Keratinocyte (primary cell): ENCODE results near the gene CHGA. TPM values are rescaled to one million over a fixed set of nuclear protein-coding genes. Genes with fewer than 3 reads are reported as not detected.

ENCODE experiments used
- DNase-seq: peaks from one replicate; pipeline ENCODE4 v3.0.0-alpha.2; 2011; ENCODE audit warnings: low read depth, missing footprints, low spot score
- FAIRE-seq: peaks from 2 replicates; lab custom pipeline; 2011; peaks lifted over from hg19 to GRCh38; lab: Jason Lieb, UNC
- H2AFZ ChIP-seq: 2 replicates; pipeline ENCODE4 v1.6.0; 2012; ENCODE audit warnings: low read length, control low read depth, inconsistent platforms; ENCODE audit not compliant: control insufficient read depth
- H3K27ac ChIP-seq: 2 replicates; pipeline ENCODE4 v1.5.1; 2011; ENCODE audit warnings: low read length; ENCODE audit not compliant: control insufficient read depth, insufficient read depth
- H3K27me3 ChIP-seq: 3 replicates; pipeline ENCODE4 v1.6.0; 2011; ENCODE audit warnings: low read length; ENCODE audit not compliant: control insufficient read depth, insufficient read depth; ENCODE audit errors: extremely low read depth
- H3K36me3 ChIP-seq, 2 experiments: 2 replicates in 1 of 2; 3 replicates in 1 of 2; pipeline ENCODE4 v1.5.1; 2011; ENCODE audit warnings: low read length in 2 of 2, mild to moderate bottlenecking in 1 of 2; ENCODE audit not compliant: control insufficient read depth in 2 of 2, insufficient read depth in 2 of 2; ENCODE audit errors: extremely low read depth in 1 of 2
- H3K4me1 ChIP-seq: 3 replicates; pipeline ENCODE4 v1.5.1; 2011; ENCODE audit warnings: low read length; ENCODE audit not compliant: control insufficient read depth, insufficient read depth; ENCODE audit errors: extremely low read depth
- H3K4me2 ChIP-seq: 3 replicates; pipeline ENCODE4 v1.6.0; 2011; ENCODE audit warnings: low read depth, low read length; ENCODE audit not compliant: control insufficient read depth, insufficient read depth; ENCODE audit errors: extremely low read depth
- H3K4me3 ChIP-seq, 3 experiments: fragments of 200-600 bp in 1 of 3; sonication (generic) in 1 of 3; 2 replicates in 2 of 3; 3 replicates in 1 of 3; pipeline ENCODE4 v1.5.1; 2011 to 2016; ENCODE audit warnings: low read length in 3 of 3, mild to moderate bottlenecking in 3 of 3, control low read depth in 2 of 3, inconsistent platforms in 1 of 3, low read depth in 1 of 3, mixed read lengths in 1 of 3, mixed run types in 1 of 3, moderate library complexity in 1 of 3; ENCODE audit not compliant: control insufficient read depth in 2 of 3, insufficient read depth in 2 of 3; ENCODE audit errors: extremely low read depth in 1 of 3
- H3K79me2 ChIP-seq: 2 replicates; pipeline ENCODE4 v1.6.0; 2012; ENCODE audit warnings: low read length; ENCODE audit not compliant: control insufficient read depth, insufficient read depth
- H3K9ac ChIP-seq: 3 replicates; pipeline ENCODE4 v1.6.0; 2011; ENCODE audit warnings: low read length; ENCODE audit not compliant: control insufficient read depth, insufficient read depth; ENCODE audit errors: extremely low read depth
- H3K9me1 ChIP-seq: 3 replicates; pipeline ENCODE4 v1.6.0; 2011; ENCODE audit warnings: low read length; ENCODE audit not compliant: control insufficient read depth, insufficient read depth; ENCODE audit errors: extremely low read depth
- H3K9me3 ChIP-seq: 2 replicates; pipeline ENCODE4 v1.5.1; 2012; ENCODE audit warnings: low read depth, low read length; ENCODE audit not compliant: control insufficient read depth
- H4K20me1 ChIP-seq: 3 replicates; pipeline ENCODE4 v1.6.0; 2011; ENCODE audit warnings: low read length; ENCODE audit not compliant: control insufficient read depth, insufficient read depth; ENCODE audit errors: extremely low read depth
- EZH2 ChIP-seq: IDR thresholded peaks from one replicate; pipeline ENCODE4 v1.6.1; 2012; ENCODE audit warnings: inconsistent platforms, mild to moderate bottlenecking, low read length, moderate library complexity
- dilution Hi-C: fragments of 300-500 bp; cut with MboI; formaldehyde crosslinking; loops from one replicate; pipeline ENCODE4 v1.7.0; 2020; ENCODE audit warnings: low sequenced_read_pairs; ENCODE audit not compliant: extremely low pct_ligation_motif_present
- polyA plus RNA-seq, 5 experiments: library from polyadenylated mRNA; depleted of rRNA in 3 of 5; stranded (reverse) in 3 of 5; stranded (forward) in 1 of 5; unstranded in 1 of 5; fragments of >200 nt; gene quantifications; 1 replicate in 1 of 5; 2 replicates in 3 of 5; 3 replicates in 1 of 5; pipeline versions ENCODE4 v1.2.1 to v1.2.3, GENCODE V29; 2011 to 2012; ENCODE audit warnings: missing spikeins in 2 of 5, low read depth in 1 of 5, low replicate concordance in 1 of 5
- TF ChIP-seq, protein P1 (sequence below), 3 experiments: IDR thresholded peaks in 1 of 3; conservative IDR thresholded peaks in 1 of 3; optimal IDR thresholded peaks in 1 of 3; 2 replicates in 2 of 3; 3 replicates in 1 of 3; pipeline versions ENCODE3 to v1.5.1; 2011; ENCODE audit warnings: low read length in 3 of 3, mild to moderate bottlenecking in 3 of 3, moderate library complexity in 2 of 3, control low read depth in 1 of 3, inconsistent platforms in 1 of 3; ENCODE audit not compliant: insufficient read depth in 2 of 3; ENCODE audit errors: extremely low read depth in 1 of 3

CHGA gene
- polyA plus RNA-seq, 1 donor (not counting 4 experiments of a cell fraction or from before 2014, with no cell fraction given), result 0.04 TPM

DNA sequence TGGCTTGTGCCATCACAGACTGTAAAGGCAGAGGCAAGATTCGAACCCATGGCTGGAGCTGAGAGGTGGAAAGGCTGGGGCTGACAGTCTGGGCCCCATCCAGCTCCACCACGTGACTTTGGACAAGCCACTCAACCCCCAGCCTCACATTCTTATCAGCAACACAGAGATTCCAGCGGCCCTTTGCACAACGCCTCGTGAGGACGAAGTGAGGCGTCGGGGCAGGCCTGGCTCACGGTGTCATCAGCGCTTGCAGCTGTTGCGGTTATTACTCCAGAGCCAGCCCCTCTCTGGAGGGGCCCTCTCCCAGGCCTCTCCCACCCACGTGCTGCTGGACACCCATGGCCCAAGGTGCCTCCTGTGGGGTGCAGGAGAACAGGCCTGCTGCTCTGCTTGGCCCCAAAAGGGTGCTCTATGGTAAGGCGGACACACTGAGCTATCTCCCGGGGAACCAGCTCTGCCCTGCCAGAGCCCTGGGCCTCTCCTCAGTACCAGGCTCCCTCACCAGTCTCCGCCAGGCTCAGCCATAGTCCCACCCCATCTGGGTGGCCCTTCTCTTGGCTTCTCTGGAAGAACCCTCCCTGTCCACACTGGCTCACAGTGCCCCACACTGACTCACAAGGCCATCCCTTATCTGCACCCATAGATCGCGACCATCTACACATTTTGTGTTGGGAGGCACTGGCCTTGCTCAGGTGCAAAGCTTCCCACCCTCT lies 21.1 kb downstream of the CHGA start:
- Histone ChIP-seq H3K79me2 (no peaks in the 10 kb centered on the region), H3K4me3 (no peak overlapping the region), H3K9ac (no peak overlapping the region), H3K9me1 (no peaks in the 10 kb centered on the region), H3K4me2 (no peak overlapping the region), H2AFZ (no peak overlapping the region), H3K4me1 (peaks cover 8% of the 10 kb centered on the region), H4K20me1 (no peaks in the 10 kb centered on the region), H3K27me3 (no peaks in the 10 kb centered on the region), H3K9me3 (no peaks in the 10 kb centered on the region), H3K27ac (no peak overlapping the region), H3K36me3 (peaks cover 20 to 27% of the 10 kb centered on the region in 2 experiments)
- DNase-seq, result no peak
- dilution Hi-C loops, result no loop called here
- FAIRE-seq, result no peak
- TF ChIP-seq, protein P1, sequence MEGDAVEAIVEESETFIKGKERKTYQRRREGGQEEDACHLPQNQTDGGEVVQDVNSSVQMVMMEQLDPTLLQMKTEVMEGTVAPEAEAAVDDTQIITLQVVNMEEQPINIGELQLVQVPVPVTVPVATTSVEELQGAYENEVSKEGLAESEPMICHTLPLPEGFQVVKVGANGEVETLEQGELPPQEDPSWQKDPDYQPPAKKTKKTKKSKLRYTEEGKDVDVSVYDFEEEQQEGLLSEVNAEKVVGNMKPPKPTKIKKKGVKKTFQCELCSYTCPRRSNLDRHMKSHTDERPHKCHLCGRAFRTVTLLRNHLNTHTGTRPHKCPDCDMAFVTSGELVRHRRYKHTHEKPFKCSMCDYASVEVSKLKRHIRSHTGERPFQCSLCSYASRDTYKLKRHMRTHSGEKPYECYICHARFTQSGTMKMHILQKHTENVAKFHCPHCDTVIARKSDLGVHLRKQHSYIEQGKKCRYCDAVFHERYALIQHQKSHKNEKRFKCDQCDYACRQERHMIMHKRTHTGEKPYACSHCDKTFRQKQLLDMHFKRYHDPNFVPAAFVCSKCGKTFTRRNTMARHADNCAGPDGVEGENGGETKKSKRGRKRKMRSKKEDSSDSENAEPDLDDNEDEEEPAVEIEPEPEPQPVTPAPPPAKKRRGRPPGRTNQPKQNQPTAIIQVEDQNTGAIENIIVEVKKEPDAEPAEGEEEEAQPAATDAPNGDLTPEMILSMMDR (optimal IDR thresholded peaks at IDR 0.05 in 1 of 3, IDR thresholded peaks at IDR 0.05 in 1 of 3, conservative IDR thresholded peaks at IDR 0.05 in 1 of 3; ENCODE audit: extremely low read depth in 1 of 3, insufficient read depth in 2 of 3, low read length in 3 of 3), result no peak
- no peak for TF ChIP-seq EZH2

GRCh38 chr14:92944976-92945375 lies 22.0 kb downstream of the CHGA start:
- H3K9me1 ChIP-seq, result no peaks in the 10 kb centered on the region
- H3K79me2 ChIP-seq, result no peaks in the 10 kb centered on the region
- H3K4me3 ChIP-seq, result no peak overlapping the region
- dilution Hi-C loops, result no loop called here
- H3K27ac ChIP-seq, result no peak overlapping the region
- no peak overlapping the region for H3K9ac ChIP-seq
- no peak for FAIRE-seq
- no peaks in the 10 kb centered on the region for H3K9me3 ChIP-seq
- no peak overlapping the region for H2AFZ ChIP-seq
- no peaks in the 10 kb centered on the region for H4K20me1 ChIP-seq
- no peak for TF ChIP-seq EZH2
- DNase-seq, result no peak
- no peaks in the 10 kb centered on the region for H3K27me3 ChIP-seq
- H3K36me3 ChIP-seq, result peaks cover 24 to 34% of the 10 kb centered on the region in 2 experiments
- peaks cover 4% of the 10 kb centered on the region for H3K4me1 ChIP-seq
- no peak overlapping the region for H3K4me2 ChIP-seq
